Measurements from ENCODE around the gene LRFN4.

DNA sequence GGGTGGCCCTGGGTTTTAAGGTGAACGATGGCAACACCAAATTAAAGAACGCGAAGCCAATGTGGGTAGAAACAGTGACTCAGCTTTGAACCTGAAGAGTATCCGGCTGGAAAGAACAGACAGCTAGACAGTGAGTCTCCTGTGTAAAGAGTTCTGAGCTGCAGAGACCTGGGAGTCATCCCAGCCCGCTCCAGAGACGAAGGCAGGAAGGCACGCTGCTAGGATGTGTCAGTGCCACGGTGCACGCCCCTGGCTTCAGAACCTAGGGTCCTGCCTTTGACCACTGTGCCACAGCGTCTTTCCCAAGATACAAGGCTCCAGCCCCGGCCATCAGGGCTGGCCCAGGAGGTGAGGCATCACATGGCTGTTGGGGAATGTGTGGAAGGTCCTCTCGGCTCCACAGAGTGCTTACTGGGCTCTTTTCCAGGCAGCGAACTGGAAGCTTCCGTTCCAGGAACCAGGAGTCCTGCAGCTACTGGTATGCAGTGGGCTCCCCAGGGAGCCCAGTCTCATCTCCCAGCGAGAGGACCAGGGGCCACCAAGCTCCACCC, 29.9 kb downstream of the LRFN4 start:
- TF ChIP-seq POLR2AphosphoS5 (IDR thresholded peaks at IDR 0.05), result no peak
- TF ChIP-seq, protein P1, sequence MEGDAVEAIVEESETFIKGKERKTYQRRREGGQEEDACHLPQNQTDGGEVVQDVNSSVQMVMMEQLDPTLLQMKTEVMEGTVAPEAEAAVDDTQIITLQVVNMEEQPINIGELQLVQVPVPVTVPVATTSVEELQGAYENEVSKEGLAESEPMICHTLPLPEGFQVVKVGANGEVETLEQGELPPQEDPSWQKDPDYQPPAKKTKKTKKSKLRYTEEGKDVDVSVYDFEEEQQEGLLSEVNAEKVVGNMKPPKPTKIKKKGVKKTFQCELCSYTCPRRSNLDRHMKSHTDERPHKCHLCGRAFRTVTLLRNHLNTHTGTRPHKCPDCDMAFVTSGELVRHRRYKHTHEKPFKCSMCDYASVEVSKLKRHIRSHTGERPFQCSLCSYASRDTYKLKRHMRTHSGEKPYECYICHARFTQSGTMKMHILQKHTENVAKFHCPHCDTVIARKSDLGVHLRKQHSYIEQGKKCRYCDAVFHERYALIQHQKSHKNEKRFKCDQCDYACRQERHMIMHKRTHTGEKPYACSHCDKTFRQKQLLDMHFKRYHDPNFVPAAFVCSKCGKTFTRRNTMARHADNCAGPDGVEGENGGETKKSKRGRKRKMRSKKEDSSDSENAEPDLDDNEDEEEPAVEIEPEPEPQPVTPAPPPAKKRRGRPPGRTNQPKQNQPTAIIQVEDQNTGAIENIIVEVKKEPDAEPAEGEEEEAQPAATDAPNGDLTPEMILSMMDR (IDR thresholded peaks at IDR 0.05), result no peak
- TF ChIP-seq EP300 (IDR thresholded peaks at IDR 0.05), result no peak

All from upper lobe of left lung (tissue), 4 donors.